GM12878 (cell line): ENCODE data around the gene ZNF79. TPM values are rescaled to one million over a fixed set of nuclear protein-coding genes. Genes with fewer than 3 reads are reported as not detected.

Experiments
- ATAC-seq: fragments of 200-7000 bp; cut with Tn5 transposase; 3 replicates; pipeline ENCODE4 v1.9.1; 2020; ENCODE audit warnings: mild to moderate bottlenecking, moderate library complexity
- BruUV-seq: library from RNA; stranded (reverse); fragments of 400-500 nt; replicated peaks from 2 replicates; lab custom pipeline; 2021; lab: Mats Ljungman, UMichigan
- CTCF ChIA-PET: fragments of 300-600 bp; sonication (Branson Sonifier 250); formaldehyde crosslinking; extraction: SDS; loops from one replicate; lab custom pipeline; 2021; ENCODE audit warnings: inconsistent platforms; lab: Yijun Ruan, JAX
- POLR2A ChIA-PET: fragments of 350-600 bp; formaldehyde crosslinking; extraction: SDS; loops from one replicate; lab custom pipeline; 2021; ENCODE audit warnings: inconsistent platforms; lab: Charles Lee
- RAD21 ChIA-PET: fragments of 300-600 bp; sonication (Branson Sonifier 250); formaldehyde crosslinking; loops from one replicate; lab custom pipeline; 2023; ENCODE audit warnings: antibody characterized with exemption; ENCODE audit not compliant: unreplicated experiment; lab: Charles Lee
- SMC1A ChIA-PET: fragments of 300-600 bp; sonication (Branson Sonifier 250); formaldehyde crosslinking; loops from one replicate; lab custom pipeline; 2023; ENCODE audit not compliant: unreplicated experiment, uncharacterized antibody; lab: Charles Lee
- DNase-seq: peaks from one replicate; pipeline ENCODE4 v3.0.0-alpha.2; 2011; ENCODE audit warnings: low read depth, low spot score
- FAIRE-seq: peaks from 3 replicates; lab custom pipeline; 2011; peaks lifted over from hg19 to GRCh38; lab: Jason Lieb, UNC
- H2AFZ ChIP-seq: 2 replicates; pipeline ENCODE4 v1.6.0; 2011; ENCODE audit warnings: low read depth, low read length, control low read depth; ENCODE audit not compliant: control insufficient read depth
- H3K27ac ChIP-seq: 2 replicates; pipeline ENCODE4 v1.5.1; 2011; ENCODE audit warnings: control low read depth; ENCODE audit not compliant: control insufficient read depth, insufficient read depth
- H3K27me3 ChIP-seq, 2 experiments: replicated peaks in 1 of 2; 2 replicates each; pipeline versions ENCODE4 v1.6.0 to v1.6.1; 2011; ENCODE audit warnings: low read length in 1 of 2; ENCODE audit not compliant: control insufficient read depth in 2 of 2, insufficient read depth in 2 of 2
- H3K36me3 ChIP-seq, 2 experiments: 2 replicates each; pipeline ENCODE4 v1.5.1; 2011; ENCODE audit warnings: low read length in 1 of 2; ENCODE audit not compliant: control insufficient read depth in 2 of 2, insufficient read depth in 2 of 2
- H3K4me1 ChIP-seq: 2 replicates; pipeline ENCODE4 v1.6.1; 2011; ENCODE audit warnings: mild to moderate bottlenecking, low read length, moderate library complexity, mixed read lengths; ENCODE audit not compliant: control insufficient read depth, insufficient read depth
- H3K4me2 ChIP-seq: 2 replicates; pipeline ENCODE4 v1.6.0; 2011; ENCODE audit warnings: control low read depth; ENCODE audit not compliant: control insufficient read depth, insufficient read depth
- H3K4me3 ChIP-seq: fragments of 200-600 bp; sonication (generic); 2 replicates; pipeline ENCODE4 v1.5.1; 2016
- H3K79me2 ChIP-seq: 2 replicates; pipeline ENCODE4 v1.6.0; 2011; ENCODE audit warnings: low read length; ENCODE audit not compliant: control insufficient read depth, insufficient read depth
- H3K9ac ChIP-seq: 2 replicates; pipeline ENCODE4 v1.8.0; 2011; ENCODE audit warnings: low read length, control low read depth, mixed read lengths; ENCODE audit not compliant: control insufficient read depth, insufficient read depth
- H3K9me3 ChIP-seq: replicated peaks from 3 replicates; pipeline ENCODE4 v1.5.1; 2011; ENCODE audit warnings: mild to moderate bottlenecking, low read length; ENCODE audit not compliant: control insufficient read depth, insufficient read depth
- H4K20me1 ChIP-seq: 2 replicates; pipeline ENCODE4 v1.6.0; 2011; ENCODE audit not compliant: control insufficient read depth, insufficient read depth
- BCL3 ChIP-seq: IDR thresholded peaks from 2 replicates; pipeline ENCODE4 v1.6.1; 2011; ENCODE audit warnings: borderline replicate concordance, low read depth, mild to moderate bottlenecking, moderate library complexity, low read length; ENCODE audit not compliant: insufficient read depth, poor library complexity, severe bottlenecking
- DPF2 ChIP-seq: fragments of 450-650 bp; IDR thresholded peaks from 2 replicates; pipeline ENCODE4 v1.6.1; 2017; ENCODE audit warnings: mild to moderate bottlenecking
- HDAC2 ChIP-seq: fragments of 200-600 bp; sonication (generic); IDR thresholded peaks from 2 replicates; pipeline ENCODE4 v1.6.1; 2017
- RAD21 ChIP-seq: IDR thresholded peaks from 2 replicates; pipeline ENCODE4 v1.6.1; 2011; ENCODE audit warnings: mild to moderate bottlenecking, low read depth, low read length, moderate library complexity; ENCODE audit not compliant: insufficient read depth
- SMAD5 ChIP-seq: IDR thresholded peaks from 2 replicates; pipeline ENCODE4 v1.6.1; 2016; ENCODE audit warnings: antibody characterized with exemption, low read depth
- SMARCA5 ChIP-seq: fragments of 450-650 bp; IDR thresholded peaks from 2 replicates; pipeline ENCODE4 v1.6.1; 2017; ENCODE audit warnings: mild to moderate bottlenecking
- SREBF2 ChIP-seq: IDR thresholded peaks from 2 replicates; pipeline ENCODE4 v1.6.1; 2012; ENCODE audit warnings: mild to moderate bottlenecking, low read length
- WGBS: methylation state at CpG from one replicate; pipeline ENCODE4 v1.1.6; 2016; ENCODE audit warnings: low lambda C conversion rate; ENCODE audit not compliant: insufficient replicate concordance, insufficient coverage; ENCODE audit errors: missing lambda C conversion rate; 5-methylcytosine and 5-hydroxymethylcytosine counted together
- in situ Hi-C: fragments of 300-500 bp; cut with MboI; formaldehyde crosslinking; loops from 9 replicates; pipeline ENCODE4 v1.14.3; 2018; ENCODE audit warnings: mixed read lengths
- intact Hi-C: fragments of 100-400 bp; cut with micrococcal nuclease; formaldehyde crosslinking; loops from one replicate; pipeline ENCODE4 v1.14.2; 2022; ENCODE audit not compliant: unreplicated experiment
- polyA plus RNA-seq, 11 experiments: library from polyadenylated mRNA; depleted of rRNA in 4 of 11; unstranded in 6 of 11; stranded (reverse) in 5 of 11; fragments of >200 nt; fragmentation: Nextera tagmentation in 4 of 11; fragmentation: Illumina TruSeq in 1 of 11; extraction: Ambion mirVana in 4 of 11; extraction: Trizol in 1 of 11; gene quantifications; 1 replicate in 1 of 11; 2 replicates in 10 of 11; pipeline versions ENCODE4 v1.2.1 to v1.2.3, GENCODE V29; 2011 to 2016; ENCODE audit warnings: inconsistent platforms in 2 of 11, missing spikeins in 2 of 11, low read depth in 1 of 11
- total RNA-seq, 4 experiments: library from RNA; depleted of rRNA in 3 of 4; stranded (reverse); fragments of >200 nt in 3 of 4; fragmentation: Illumina TruSeq in 1 of 4; extraction: Trizol in 1 of 4; gene quantifications; 2 replicates each; pipeline versions ENCODE4 v1.2.1 to v1.2.3, GENCODE V29; 2013 to 2021
- TF ChIP-seq, protein P1 (sequence below): fragments of 450-650 bp; IDR thresholded peaks from 2 replicates; pipeline ENCODE4 v1.6.1; 2017; ENCODE audit warnings: mild to moderate bottlenecking, moderate library complexity
- TF ChIP-seq, protein P2 (sequence below): fragments of 150-350 bp; IDR thresholded peaks from 2 replicates; pipeline ENCODE4 v1.6.1; 2016; ENCODE audit warnings: low read depth, low read length

ZNF79 gene
- total and polyA plus RNA-seq, 10 of the 15 experiments (the other 5 are each of a cell fraction or from before 2014, with no cell fraction given), result 1.8 to 14.1 (median 11.7) TPM

DNA sequence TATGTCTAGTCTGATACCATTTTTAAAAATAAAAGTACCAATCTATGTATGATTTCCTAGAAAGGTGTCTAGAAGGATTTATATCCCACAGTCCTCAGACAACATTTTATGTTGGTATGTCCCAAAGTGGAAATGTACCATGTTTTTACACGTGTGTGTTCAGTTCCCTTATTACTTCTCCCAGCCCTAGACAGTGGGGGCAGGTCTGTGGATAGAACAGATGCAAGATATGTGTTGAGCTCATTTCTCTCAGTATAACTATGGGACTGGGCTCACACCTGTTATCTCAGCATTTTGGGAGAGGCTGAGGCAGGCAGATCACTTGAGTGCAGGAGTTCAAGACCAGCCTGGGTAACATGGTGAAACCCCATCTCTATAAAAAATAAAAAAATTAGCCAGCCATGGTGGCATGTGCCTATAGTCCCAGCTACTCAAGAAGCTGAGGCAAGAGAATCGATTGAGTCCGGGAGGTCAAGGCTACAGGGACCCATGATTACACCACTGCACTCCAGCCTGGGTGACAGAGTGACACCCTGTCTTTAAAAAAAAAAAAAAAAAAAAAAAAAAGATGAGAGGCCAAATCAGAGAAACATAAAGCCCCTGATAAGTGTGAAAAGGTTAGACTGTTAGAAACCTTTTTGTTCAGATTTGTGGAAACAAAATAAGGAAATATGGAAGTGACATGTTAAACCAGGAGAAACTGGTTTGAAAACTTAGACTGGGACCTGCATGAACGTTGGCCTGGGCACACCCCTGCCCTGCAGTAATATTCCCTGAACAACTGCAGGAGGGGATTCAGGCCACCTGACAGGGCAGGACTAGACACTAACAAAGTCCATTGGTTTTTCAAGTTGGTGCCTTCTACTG is 34.6 kb upstream of the ZNF79 start (continued):
- TF ChIP-seq, protein P1, sequence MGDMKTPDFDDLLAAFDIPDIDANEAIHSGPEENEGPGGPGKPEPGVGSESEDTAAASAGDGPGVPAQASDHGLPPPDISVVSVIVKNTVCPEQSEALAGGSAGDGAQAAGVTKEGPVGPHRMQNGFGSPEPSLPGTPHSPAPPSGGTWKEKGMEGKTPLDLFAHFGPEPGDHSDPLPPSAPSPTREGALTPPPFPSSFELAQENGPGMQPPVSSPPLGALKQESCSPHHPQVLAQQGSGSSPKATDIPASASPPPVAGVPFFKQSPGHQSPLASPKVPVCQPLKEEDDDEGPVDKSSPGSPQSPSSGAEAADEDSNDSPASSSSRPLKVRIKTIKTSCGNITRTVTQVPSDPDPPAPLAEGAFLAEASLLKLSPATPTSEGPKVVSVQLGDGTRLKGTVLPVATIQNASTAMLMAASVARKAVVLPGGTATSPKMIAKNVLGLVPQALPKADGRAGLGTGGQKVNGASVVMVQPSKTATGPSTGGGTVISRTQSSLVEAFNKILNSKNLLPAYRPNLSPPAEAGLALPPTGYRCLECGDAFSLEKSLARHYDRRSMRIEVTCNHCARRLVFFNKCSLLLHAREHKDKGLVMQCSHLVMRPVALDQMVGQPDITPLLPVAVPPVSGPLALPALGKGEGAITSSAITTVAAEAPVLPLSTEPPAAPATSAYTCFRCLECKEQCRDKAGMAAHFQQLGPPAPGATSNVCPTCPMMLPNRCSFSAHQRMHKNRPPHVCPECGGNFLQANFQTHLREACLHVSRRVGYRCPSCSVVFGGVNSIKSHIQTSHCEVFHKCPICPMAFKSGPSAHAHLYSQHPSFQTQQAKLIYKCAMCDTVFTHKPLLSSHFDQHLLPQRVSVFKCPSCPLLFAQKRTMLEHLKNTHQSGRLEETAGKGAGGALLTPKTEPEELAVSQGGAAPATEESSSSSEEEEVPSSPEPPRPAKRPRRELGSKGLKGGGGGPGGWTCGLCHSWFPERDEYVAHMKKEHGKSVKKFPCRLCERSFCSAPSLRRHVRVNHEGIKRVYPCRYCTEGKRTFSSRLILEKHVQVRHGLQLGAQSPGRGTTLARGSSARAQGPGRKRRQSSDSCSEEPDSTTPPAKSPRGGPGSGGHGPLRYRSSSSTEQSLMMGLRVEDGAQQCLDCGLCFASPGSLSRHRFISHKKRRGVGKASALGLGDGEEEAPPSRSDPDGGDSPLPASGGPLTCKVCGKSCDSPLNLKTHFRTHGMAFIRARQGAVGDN, result no peak
- TF ChIP-seq SREBF2 (no peak), HDAC2 (no peak)

- H3K79me2 ChIP-seq, result no peaks in the 10 kb centered on the region
- no peak overlapping the region for H3K4me3 ChIP-seq
- CTCF ChIA-PET, result no interaction called here
- H3K27ac ChIP-seq, result peak overlapping the region; percentile 50
- 95% methylated on average over 2 of the region's 2 CpGs for WGBS
- H3K4me1 ChIP-seq, result peaks cover 27% of the 10 kb centered on the region
- ATAC-seq, result no peak
- in situ Hi-C loops, result no loop called here
- no peak overlapping the region for H3K4me2 ChIP-seq
- SMC1A ChIA-PET, result no interaction called here
- no peak overlapping the region for H3K9ac ChIP-seq
- RAD21 ChIA-PET, result no interaction called here
- no peak for FAIRE-seq
- H3K9me3 ChIP-seq, result no peaks in the 10 kb centered on the region
- no peaks in the 10 kb centered on the region for H3K27me3 ChIP-seq
- no peaks in the 10 kb centered on the region for H3K36me3 ChIP-seq
- no peak for DNase-seq
- BruUV-seq, result no TSS peak
- H2AFZ ChIP-seq, result peak overlapping the region; percentile 39; the same call in 1 of the 2 replicates
- intact Hi-C loops, result no loop called here
- H4K20me1 ChIP-seq, result no peaks in the 10 kb centered on the region
- POLR2A ChIA-PET, result no interaction called here
- TF ChIP-seq RAD21, result no peak
- TF ChIP-seq SMAD5, result no peak
- TF ChIP-seq SMARCA5, result no peak
- TF ChIP-seq, protein P2, sequence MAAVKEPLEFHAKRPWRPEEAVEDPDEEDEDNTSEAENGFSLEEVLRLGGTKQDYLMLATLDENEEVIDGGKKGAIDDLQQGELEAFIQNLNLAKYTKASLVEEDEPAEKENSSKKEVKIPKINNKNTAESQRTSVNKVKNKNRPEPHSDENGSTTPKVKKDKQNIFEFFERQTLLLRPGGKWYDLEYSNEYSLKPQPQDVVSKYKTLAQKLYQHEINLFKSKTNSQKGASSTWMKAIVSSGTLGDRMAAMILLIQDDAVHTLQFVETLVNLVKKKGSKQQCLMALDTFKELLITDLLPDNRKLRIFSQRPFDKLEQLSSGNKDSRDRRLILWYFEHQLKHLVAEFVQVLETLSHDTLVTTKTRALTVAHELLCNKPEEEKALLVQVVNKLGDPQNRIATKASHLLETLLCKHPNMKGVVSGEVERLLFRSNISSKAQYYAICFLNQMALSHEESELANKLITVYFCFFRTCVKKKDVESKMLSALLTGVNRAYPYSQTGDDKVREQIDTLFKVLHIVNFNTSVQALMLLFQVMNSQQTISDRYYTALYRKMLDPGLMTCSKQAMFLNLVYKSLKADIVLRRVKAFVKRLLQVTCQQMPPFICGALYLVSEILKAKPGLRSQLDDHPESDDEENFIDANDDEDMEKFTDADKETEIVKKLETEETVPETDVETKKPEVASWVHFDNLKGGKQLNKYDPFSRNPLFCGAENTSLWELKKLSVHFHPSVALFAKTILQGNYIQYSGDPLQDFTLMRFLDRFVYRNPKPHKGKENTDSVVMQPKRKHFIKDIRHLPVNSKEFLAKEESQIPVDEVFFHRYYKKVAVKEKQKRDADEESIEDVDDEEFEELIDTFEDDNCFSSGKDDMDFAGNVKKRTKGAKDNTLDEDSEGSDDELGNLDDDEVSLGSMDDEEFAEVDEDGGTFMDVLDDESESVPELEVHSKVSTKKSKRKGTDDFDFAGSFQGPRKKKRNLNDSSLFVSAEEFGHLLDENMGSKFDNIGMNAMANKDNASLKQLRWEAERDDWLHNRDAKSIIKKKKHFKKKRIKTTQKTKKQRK, result no peak
- no peak for TF ChIP-seq BCL3
- TF ChIP-seq DPF2, result no peak
Observed at GRCh38 chr9:127390248-127390545, 34.0 kb upstream of the ZNF79 start.
